ENCODE results near the gene TRAPPC1. TPM values are rescaled to one million over a fixed set of nuclear protein-coding genes. Genes with fewer than 3 reads are reported as not detected.

Gene TRAPPC1
- total RNA-seq, 1 donor from 2014 or later = 135 TPM

DNA sequence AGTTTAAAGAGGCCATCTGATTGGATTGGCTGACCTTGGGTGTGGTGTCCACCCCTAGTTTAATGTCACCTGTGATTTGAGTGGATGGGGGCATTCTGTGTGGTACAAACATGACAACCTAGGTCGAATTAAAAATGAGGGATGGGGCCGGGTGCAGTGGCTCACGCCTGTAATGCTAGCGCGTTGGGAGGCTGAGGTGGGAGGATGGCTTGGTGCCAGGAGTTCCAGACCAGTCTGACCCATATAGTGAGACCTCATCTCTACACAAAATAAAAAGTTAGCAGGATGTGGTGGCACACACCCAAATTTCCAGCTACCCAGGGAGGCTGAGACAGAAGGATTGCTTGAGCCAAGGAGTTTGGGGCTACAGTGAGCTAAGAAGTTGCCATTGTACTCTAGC lies 14.7 kb upstream of the TRAPPC1 start:
- H3K36me3 ChIP-seq = peaks cover 81% of the 10 kb centered on the region
- no peaks in the 10 kb centered on the region for H3K4me1 ChIP-seq
- H3K9me3 ChIP-seq = no peaks in the 10 kb centered on the region
- no peak for DNase-seq
- H3K27ac ChIP-seq = no peak overlapping the region
- intact Hi-C loops (cut with DNase I) = no loop called here
- no peaks in the 10 kb centered on the region for H3K27me3 ChIP-seq
- TF ChIP-seq, protein P1, sequence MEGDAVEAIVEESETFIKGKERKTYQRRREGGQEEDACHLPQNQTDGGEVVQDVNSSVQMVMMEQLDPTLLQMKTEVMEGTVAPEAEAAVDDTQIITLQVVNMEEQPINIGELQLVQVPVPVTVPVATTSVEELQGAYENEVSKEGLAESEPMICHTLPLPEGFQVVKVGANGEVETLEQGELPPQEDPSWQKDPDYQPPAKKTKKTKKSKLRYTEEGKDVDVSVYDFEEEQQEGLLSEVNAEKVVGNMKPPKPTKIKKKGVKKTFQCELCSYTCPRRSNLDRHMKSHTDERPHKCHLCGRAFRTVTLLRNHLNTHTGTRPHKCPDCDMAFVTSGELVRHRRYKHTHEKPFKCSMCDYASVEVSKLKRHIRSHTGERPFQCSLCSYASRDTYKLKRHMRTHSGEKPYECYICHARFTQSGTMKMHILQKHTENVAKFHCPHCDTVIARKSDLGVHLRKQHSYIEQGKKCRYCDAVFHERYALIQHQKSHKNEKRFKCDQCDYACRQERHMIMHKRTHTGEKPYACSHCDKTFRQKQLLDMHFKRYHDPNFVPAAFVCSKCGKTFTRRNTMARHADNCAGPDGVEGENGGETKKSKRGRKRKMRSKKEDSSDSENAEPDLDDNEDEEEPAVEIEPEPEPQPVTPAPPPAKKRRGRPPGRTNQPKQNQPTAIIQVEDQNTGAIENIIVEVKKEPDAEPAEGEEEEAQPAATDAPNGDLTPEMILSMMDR (IDR thresholded peaks at IDR 0.05) = no peak
- H3K4me3 ChIP-seq = no peak overlapping the region
- ATAC-seq = no peak

DNA sequence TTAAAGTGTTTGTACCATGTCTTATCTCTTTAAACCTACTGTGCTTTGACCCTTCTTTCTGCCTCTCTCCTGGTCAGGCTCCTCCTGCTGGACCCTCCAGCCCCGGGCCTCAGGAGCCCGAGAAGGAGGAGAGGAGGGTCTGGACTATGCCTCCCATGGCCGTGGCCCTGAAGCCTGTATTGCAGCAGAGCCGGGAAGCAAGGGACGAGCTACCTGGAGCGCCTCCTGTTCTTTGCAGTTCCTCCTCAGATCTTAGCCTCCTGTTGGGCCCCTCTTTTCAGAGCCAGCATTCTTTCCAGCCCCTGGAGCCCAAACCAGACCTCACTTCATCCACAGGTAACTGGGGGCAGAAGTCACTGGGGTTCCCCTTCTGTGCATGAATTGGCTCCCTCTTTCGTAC lies 13.9 kb upstream of the TRAPPC1 start:
- TF ChIP-seq, protein P1 (IDR thresholded peaks at IDR 0.05) = no peak
- Histone ChIP-seq H3K27me3 (no peaks in the 10 kb centered on the region), H3K4me1 (no peaks in the 10 kb centered on the region), H3K9me3 (no peaks in the 10 kb centered on the region), H3K36me3 (peaks cover 87% of the 10 kb centered on the region), H3K27ac (no peak overlapping the region), H3K4me3 (no peak overlapping the region)
- intact Hi-C loops (cut with DNase I) = no loop called here
- no peak for ATAC-seq
- no peak for DNase-seq

DNA sequence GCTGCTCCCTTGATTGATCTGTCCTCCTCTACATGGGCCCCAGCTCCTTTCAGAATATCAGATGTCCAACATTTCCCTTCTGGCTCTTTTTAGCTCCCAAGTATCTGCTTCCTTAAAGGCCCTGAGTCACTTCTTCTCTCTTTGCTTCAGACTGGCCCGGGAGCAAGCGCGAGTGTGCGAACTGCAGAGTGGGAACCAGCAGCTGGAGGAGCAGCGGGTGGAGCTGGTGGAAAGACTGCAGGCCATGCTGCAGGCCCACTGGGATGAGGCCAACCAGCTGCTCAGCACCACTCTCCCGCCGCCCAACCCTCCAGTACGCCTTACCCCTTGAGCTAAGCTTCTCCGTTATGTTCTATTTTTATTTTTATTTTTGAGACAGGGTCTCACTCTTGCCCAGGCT lies 12.6 kb upstream of the TRAPPC1 start:
- Histone ChIP-seq H3K36me3 (peaks cover 92% of the 10 kb centered on the region), H3K27ac (no peak overlapping the region), H3K27me3 (no peaks in the 10 kb centered on the region), H3K9me3 (no peaks in the 10 kb centered on the region), H3K4me3 (no peak overlapping the region), H3K4me1 (no peaks in the 10 kb centered on the region)
- intact Hi-C loops (cut with DNase I) = no loop called here
- TF ChIP-seq, protein P1 (IDR thresholded peaks at IDR 0.05) = no peak
- DNase-seq = no peak
- no peak for ATAC-seq

DNA sequence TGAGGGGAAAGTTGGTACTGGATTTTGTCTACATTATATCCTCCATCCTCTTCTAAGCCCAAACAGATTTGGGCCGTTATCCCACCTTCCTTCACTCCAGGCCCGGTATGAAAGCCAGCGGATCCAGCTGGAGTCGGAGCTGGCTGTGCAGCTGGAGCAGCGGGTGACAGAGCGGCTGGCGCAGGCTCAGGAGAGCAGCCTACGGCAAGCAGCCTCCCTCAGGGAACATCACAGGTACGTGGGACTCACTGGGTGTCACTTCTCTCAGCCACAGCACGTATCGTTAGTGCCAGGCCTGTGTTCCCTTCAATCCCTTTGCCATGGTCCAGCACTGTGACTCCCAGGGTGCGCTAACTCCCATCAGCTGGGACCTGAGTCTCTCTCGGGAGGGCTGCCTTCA lies 11.5 kb upstream of the TRAPPC1 start:
- no peak for ATAC-seq
- H3K27me3 ChIP-seq = no peaks in the 10 kb centered on the region
- TF ChIP-seq, protein P1 (IDR thresholded peaks at IDR 0.05) = no peak

DNA sequence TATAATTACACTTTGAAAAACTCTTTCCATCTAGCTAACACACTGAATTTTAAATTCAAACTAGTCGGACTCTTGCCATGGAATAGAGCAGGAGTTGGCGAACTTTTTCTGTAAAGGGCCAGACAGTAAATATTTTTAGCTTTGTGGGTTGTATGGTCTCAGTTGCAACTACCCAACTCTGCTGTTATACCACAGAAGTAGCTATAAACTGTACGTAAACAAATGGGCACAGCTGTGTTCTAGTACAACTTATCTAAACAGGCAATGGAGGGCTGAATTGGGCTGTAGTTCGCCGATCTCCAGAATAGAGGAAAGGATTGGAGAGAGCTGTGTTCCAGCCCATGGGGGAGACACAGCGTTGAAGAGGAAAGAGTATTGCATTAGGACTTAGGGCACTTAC lies 9.0 kb upstream of the TRAPPC1 start:
- DNase-seq (no peak), ATAC-seq (no peak)
- H3K27me3 ChIP-seq = no peaks in the 10 kb centered on the region
- intact Hi-C loops (cut with DNase I) = no loop called here
- no peaks in the 10 kb centered on the region for H3K4me1 ChIP-seq
- peaks cover 86% of the 10 kb centered on the region for H3K36me3 ChIP-seq
- no peak overlapping the region for H3K27ac ChIP-seq
- no peak overlapping the region for H3K4me3 ChIP-seq
- H3K9me3 ChIP-seq = no peaks in the 10 kb centered on the region
- TF ChIP-seq, protein P1 (IDR thresholded peaks at IDR 0.05) = no peak

More for the DNA sequence above, 11.5 kb upstream of the TRAPPC1 start:
- Histone ChIP-seq H3K9me3 (no peaks in the 10 kb centered on the region), H3K27ac (no peak overlapping the region), H3K4me1 (no peaks in the 10 kb centered on the region), H3K36me3 (peaks cover 88% of the 10 kb centered on the region), H3K4me3 (no peak overlapping the region)
- intact Hi-C loops (cut with DNase I) = no loop called here
- no peak for DNase-seq

- H3K4me1 ChIP-seq = no peaks in the 10 kb centered on the region
- no peaks in the 10 kb centered on the region for H3K9me3 ChIP-seq
- ATAC-seq (no peak), DNase-seq (no peak)
- H3K36me3 ChIP-seq = peaks cover 84% of the 10 kb centered on the region
- H3K27ac ChIP-seq = no peak overlapping the region
- TF ChIP-seq, protein P1 (IDR thresholded peaks at IDR 0.05) = no peak
- intact Hi-C loops (cut with DNase I) = no loop called here
- H3K4me3 ChIP-seq = no peak overlapping the region
- H3K27me3 ChIP-seq = no peaks in the 10 kb centered on the region
Observed at GRCh38 chr17:7940034-7940433, 8.3 kb upstream of the TRAPPC1 start.
